HTERT RPE-1 (cell line): ENCODE measurements around the gene PYURF.
"Not testable (repeated sequence)": the region's sequence is repeated elsewhere in the genome, so short reads cannot be mapped to it uniquely, and the experiment has no call there.

Experiments used
- in situ Hi-C: fragments of 300-500 bp; cut with MboI; formaldehyde crosslinking; loops from 4 replicates; pipeline ENCODE4 v1.14.3; 2020; ENCODE audit warnings: low sequenced_read_pairs

PYURF gene, protein sequence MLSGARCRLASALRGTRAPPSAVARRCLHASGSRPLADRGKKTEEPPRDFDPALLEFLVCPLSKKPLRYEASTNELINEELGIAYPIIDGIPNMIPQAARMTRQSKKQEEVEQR

DNA sequence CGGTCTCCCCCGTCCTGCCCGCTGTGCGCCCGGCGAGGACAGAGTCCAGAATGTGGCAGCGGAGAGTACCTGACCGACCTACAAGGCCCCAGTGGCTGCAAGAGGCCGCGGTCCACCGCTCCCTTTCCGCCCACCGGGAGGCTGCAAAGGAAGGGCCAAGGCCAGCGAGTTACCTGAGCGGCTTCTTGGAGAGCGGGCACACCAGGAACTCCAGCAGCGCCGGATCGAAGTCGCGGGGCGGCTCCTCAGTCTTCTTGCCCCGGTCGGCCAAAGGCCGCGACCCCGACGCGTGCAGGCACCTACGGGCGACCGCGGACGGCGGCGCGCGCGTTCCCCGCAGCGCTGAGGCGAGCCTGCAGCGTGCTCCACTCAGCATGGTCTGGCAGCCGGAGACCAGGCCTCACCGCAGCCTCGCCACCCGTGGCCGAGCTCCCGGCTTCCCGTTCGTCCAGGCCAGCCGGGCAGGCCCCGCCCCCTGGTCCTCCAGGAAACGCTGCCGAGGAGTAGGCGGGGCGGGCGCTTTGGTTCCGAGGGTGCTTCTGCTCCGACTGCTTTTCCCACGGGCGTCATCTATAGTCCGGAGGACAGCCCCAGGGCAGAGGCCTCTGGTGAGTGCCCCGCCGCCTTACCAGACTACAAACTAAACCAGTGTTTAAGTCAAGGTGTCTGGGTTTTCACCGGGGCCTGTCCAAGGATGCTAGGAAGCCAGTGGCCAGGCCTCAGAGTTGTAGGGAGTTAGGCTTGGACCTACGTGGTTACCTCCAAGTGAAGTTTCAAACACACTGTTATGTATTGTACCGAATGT is at the start of gene PYURF:
TSS of gene PYURF (minus strand) at position 452 of the 805 bp plus-strand sequence. CDS start at position 376, 76 bp downstream.
- in situ Hi-C loops, result no loop called here

DNA sequence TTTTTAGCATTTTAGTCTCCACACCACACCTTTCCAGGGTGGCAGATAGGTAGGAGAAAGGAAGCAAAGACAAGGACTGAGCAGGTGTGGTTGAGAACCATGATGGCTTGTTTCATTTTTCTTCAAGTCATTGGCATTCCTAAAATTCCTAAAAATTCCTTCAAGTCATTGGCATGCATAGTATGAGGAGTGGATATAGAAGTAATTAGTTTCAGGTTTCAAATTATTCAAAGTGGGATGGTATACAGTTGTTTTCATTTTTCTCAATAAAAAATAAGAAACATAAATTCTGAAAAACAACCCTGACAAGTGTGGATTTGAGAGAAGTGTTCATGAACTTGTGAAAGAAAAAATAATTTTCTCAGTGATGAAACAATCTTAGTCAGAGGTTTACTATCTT is 46.4 kb upstream of the PYURF start:
- in situ Hi-C loops, result no loop called here

DNA sequence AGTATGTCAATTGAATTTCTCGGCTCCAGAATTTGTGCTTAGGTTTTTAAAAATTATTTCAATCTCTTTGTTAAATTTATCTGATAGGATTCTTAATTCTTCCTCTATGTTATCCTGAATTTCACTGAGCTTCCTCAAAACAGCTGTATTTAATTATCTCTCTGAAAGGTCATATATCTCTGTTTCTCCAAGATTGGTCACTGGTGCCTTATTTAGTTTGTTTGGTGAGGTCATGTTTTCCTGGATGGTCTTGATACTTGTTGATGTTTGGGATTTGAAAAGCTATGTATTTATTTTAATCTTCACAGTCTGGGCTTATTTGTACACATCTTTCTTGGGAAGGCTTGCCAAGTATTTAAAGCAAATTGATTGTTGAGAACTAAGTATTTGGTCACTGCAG is 44.0 kb upstream of the PYURF start:
- in situ Hi-C loops, result no loop called here

DNA sequence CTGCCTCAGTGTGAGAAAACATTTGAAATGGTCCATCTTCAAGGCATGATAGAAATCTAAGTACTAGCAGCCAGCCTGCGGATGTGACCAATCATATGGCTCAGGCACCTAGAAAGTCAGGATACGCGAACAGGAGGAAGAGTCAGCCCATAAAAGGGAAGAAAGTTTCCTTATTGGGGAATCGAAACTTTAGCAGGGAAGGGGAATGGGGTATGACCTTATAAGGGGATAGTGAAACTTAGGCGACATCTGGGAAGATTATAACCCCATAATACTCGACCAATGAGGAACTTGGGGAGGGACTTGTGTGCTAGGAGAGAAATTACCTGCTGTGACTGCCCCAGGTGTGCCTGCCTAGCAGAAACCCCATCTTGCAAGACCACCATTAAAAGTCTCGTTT is 26.2 kb upstream of the PYURF start:
- in situ Hi-C loops, result no loop called here

DNA sequence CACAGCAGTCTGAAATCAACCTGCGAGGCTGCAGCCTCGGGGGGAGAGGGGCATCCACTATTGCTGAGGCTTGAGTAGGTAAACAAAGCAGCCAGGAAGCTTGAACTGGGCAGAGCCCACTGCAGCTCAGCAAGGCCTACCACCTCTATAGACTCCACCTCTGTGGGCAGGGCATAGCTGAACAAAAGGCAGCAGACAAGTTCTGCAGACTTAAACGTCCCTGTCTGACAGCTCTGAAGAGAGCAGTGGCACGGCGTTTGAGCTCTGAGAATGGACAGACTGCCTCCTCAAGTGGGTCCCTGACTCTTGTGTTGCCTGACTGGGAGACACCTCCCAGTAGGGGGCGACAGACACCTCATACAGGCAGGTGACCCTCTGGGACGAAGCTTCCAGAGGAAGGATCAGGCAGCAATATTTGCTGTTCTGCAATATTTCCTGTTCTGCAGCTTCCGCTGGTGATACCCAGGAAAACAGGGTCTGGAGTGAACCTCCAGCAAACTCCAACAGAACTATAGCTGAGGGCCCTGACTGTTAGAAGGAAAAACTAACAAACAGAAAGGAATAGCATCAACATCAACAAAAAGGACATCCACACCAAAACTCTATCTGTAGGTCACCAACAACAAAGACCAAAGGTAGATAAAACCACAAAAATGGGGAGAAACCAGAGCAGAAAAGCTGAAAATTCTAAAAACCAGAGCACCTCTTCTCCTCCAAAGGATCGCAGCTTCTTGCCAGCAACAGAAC is 15.9 kb upstream of the PYURF start:
- in situ Hi-C loops, result not testable (repeated sequence)

DNA sequence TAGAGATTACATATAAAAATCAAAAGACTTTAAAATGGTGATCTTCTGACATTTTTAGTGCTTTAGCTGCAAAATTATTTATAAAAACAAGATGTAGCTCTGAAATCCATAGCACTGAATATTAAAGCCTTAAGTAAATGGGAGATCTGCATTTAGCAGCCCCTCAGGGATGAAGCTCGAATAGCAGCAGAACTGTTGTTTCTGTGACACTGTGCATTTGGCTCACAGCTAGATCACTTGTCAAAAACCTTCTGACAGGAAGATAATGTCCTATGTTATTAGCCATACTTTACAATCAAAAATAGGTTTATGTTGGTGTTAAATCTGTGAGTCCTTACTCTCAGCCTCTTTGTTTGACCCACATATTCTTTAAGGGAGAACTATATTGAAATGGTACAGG is 14.1 kb upstream of the PYURF start:
- in situ Hi-C loops, result no loop called here

DNA sequence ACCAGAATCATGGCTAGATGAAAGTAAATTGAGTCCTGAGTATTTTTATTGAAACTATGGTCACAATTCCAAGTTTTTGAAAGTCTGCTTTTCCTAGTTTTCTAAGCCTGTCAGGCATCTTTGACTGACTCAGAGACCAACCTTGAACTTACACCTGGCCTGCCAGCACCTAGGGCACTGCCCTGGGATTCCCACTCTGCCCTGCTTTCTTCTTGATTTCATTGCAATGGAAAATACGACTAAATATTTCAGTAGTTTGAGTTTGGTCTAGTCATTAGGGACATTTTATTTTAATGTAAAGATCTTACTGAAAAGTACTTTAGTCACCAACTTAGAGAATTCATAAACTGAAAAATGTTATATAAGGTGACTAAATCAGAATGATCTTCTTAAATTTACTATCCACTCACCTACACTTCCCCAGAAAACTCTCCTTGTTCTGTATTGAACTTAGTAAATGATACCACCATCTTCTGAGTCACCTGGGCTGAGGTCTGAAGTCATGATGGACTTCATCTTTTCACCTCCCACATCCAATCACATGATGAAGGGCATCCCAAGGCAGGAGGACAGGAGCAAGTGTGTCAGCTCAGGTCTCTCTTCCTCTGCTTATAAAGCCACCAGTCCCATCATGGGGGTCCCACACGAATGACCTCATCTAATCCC is 11.6 kb upstream of the PYURF start:
- in situ Hi-C loops, result no loop called here

DNA sequence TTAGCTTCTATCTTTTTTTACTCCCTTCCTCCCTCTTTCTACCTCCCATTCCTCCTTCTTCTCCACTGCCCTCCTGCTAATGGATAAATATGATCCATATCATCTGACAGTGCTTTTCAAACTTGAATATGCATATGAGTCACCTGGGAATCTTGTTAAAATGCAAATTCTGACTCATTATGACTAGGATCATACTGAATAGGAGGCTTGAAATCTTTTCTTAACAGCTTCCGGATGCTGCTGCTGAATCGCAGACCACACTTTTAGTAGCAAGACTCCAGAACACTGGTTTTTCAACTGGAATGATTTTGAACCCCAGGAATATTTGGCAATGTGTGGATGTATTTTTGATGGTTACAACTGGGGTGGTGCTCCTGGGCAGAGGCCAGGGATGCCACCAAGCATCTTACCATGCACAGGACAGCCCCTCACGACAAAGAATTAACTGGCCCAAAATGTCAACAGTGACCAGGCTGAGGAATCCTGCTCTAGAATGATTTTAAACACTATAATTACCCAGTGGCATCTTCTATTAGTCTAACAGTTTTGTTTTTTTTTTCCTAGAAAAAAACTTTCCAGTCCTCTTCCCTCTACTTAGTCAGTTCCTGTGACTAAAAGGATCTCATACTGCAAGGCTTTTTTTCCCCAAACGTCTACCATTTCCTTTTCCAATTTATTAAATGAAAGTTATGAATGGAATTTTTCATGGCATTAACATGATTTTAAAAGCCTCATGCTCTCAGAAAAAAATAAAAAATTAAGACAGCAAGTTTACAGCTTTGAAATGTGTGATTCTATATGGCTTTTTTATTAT is 10.6 kb upstream of the PYURF start:
- in situ Hi-C loops, result no loop called here

DNA sequence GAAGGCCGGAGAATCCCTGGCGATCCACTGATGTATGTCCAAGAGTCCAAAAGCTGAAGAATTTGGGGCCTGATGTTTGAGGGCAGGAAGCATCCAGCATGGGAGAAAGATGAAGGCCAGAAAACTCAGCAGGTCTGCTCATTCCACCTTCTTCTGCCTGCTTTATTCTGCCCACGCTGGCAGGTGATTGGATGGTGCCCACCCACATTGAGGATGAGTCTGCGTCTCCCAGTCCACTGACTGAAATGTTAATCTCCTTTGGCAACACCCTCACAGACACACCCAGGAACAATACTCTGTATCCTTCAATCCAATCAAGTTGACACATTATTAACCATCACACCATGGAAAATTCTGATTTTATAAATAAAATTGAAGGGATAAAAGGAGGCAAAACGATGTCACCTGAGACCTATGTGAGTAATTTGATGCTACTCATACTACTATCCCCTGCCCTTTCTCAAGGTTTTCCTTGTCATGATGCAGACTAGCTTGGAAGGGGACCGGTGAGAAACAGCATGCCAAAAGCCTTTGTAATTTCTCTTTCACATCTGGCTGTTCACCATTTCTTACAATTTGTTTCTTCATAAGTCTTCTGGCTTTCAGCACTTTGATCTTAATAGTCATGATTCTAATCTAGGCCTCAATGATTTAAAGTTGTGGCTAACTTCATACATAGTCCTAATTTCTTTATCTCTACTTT is 9.7 kb upstream of the PYURF start:
- in situ Hi-C loops, result no loop called here

DNA sequence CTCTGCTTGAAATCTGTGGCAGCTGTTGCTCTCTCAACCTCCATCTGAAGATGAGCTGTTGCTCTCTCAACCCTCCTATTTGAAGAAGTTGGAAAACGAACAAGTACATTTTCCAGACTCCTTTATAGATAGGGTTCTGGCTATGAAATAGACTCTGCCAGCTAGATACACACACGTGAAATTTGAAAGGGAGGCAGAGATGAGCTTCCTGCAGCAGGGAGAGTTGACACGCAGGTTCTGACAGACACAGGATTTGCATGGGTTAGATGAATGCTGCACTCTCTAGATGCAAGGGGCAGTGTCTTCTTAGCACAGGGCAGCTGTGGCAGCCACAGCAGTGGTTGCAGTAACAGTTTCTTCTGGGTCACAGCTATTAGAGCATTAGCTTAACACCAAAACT is 8.0 kb upstream of the PYURF start:
- in situ Hi-C loops, result no loop called here

DNA sequence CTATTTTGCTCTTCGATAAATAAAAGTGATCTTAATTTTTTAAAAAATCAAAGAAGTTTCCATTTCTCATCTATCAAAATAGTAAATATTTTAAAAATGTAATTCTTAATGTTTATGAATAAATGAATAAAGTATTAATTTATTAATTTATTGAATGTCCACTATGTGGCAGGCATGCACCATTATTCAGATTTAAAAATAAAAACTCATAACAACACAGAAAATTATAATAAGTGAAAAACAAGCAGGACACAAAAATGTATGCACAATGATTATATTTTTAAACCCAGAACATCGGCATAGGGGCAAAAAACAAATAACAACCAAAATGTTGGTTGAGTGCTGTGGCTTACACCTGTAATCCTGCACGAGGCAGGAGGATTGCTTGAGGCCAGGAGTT is 5.3 kb upstream of the PYURF start:
- in situ Hi-C loops, result no loop called here

DNA sequence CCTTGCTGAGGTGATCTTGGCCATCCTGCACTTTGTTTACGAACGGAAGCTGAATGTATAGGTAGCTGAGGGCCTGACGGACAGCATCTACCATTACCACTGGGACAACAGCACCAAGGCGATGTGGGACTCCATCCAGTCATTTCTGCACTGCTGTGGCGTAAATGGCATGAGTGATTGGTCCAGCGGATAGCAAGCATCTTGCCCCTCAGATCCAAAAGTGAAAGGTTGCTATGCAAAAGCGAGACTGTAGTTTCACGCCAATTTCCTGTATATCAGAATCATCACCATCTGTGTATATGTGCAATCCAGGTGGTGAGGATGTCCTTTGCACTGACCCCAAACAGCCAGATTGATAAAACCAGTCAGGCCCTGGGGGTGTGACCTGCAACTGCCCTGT is 4.2 kb upstream of the PYURF start:
- in situ Hi-C loops, result no loop called here

DNA sequence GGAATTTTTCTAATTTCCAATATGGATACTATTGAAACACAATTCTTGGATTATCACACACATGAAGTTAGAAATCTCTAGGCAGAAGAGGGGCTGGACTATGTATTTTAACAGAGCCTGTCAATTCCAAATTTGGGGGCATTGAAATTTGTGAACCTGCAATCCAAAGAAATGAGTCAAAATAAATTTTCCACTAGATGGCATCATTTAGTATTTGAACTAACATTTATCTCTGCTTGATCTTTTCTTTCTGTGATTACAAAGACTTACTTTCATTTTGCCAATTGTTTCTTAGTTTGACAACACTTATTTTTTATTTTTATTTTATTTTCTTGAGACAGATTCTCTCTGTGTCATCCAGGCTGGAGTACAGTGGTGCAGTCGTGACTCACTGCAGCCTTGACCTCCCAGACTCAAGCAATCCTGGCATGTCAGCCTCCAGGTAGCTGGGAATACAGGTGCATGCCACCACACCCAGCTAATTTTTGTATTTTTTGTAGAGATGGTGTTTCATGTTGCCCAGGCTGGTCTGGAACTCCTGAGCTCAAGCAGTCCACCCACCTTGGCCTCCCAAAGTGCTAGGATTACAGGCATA is 2.7 kb upstream of the PYURF start:
- in situ Hi-C loops, result no loop called here

DNA sequence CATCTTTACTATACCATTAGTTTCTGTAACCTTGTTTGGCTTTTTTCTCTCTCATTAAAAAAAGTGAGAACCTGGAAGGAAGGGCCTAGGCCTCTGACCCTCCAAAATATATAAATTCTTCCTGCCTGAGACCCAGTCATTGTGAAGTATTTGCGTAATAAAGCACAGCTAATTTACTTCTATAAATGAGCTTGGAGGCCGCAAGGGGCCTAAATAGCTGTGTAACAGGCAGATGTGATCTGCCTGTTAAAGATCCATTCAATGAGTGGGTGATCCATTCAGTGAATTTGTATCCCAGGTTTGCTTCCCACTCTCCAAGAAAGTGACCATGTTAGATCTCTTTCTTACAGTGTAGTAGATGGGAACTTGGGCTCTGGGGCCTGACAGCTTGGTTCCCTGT is 595 bp upstream of the PYURF start:
- in situ Hi-C loops, result no loop called here

DNA sequence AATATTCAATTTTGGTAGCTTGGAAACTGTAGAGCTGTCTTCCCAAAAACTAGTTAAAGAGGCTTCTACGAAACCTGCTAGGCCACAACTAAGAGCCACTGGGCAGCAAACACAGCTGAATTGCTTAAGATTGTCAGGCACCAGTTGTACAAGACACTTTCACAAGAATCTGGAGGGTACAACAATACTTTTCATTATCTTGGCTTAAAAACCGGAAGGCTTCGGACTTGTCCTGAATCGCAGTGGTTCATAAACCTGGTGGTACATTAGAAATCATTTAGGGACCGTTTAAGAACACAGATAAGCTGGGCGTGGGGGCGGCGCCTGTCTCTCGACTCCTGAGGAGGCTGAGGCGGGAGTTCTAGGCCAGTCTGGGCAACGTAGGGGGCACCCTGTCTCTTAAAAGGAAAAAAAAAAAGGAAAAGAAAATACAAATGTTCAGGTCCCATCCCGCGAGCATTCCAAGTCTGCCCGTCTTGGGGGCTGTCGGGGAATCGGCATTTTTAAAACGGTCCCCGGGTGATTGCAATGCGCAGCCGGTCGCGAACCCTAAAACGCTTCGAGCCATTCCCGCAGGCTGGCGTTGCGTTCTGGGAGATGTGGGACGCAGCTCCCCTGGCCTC is 763 bp downstream of the PYURF start:
- in situ Hi-C loops, result no loop called here

DNA sequence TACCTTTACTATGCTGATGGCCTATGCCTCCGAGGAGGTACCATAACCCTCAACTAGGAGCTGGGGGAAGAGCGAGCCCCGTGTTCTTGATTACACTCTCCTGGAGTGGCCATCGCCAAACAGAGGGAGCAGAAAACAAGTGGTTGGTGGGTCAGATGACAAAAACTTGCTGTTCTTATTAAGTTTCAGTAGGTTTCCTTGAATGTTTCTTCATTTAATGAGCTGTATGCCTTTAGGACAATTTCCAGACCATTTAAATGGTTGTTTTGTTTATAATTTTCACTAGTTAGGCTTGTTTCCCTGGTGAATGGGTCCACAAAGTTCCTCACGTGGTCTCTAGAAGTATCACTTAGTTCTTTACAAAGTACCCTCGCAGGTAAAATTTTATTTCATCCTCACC is 4.7 kb downstream of the PYURF start:
- in situ Hi-C loops, result no loop called here

DNA sequence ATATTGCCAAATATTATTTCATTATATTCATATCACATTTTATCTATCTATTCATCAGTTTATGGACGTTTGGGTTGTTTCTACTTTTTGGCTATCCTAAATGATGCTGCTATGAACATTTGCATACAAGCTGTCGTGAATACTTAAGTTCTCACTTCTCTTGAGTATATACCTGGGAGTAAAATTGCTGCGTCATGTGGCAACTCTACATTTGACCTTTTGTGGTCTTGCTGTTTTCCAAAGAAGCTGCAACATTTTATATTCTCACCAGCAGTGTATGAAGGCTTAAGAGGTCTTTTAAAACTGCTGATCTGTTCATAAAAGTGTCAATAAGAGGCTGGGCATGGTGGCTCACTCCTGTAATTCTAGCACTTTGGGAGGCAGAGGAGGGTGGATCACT is 5.8 kb downstream of the PYURF start:
- in situ Hi-C loops, result no loop called here

DNA sequence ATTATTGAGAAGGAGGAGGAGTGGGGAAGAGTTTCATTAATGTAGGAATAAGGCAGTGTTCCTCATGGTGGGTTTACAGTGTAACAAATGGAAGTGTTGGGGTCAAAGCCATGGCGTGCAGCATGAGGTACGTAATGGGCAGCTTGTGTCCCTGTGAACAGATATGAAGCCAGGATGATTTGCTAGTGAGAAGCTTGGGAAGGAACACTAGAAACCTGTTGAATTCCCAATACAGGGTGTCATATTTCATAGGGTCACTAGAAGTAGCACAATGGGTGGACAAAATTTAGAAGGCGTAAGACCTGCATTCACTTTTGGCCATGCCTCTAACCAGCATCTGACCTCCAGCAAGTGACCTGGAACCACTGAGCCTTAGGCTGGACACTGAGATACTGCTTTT is 6.8 kb downstream of the PYURF start:
- in situ Hi-C loops, result no loop called here
